IMR-90 (cell line): ENCODE results near the gene S100B. TPM values are rescaled to one million over a fixed set of nuclear protein-coding genes. Genes with fewer than 3 reads are reported as not detected.

ENCODE experiments used
- ATAC-seq: fragments of 200-7000 bp; cut with Tn5 transposase; 2 replicates; pipeline ENCODE4 v1.9.1; 2020; ENCODE audit warnings: low read depth, mild to moderate bottlenecking, moderate library complexity
- BruUV-seq: library from RNA; stranded (reverse); fragments of 400-500 nt; replicated peaks from 2 replicates; lab custom pipeline; 2021; lab: Mats Ljungman, UMichigan
- CTCF ChIA-PET: fragments of 300-600 bp; formaldehyde crosslinking; extraction: SDS; loops from one replicate; lab custom pipeline; 2021; ENCODE audit warnings: antibody characterized with exemption; lab: Yijun Ruan, JAX
- POLR2A ChIA-PET: fragments of 300-600 bp; sonication (Branson Sonifier 250); formaldehyde crosslinking; loops from one replicate; lab custom pipeline; 2022; ENCODE audit warnings: antibody characterized with exemption; ENCODE audit not compliant: unreplicated experiment; lab: Charles Lee
- DNase-seq: peaks from one replicate; pipeline ENCODE4 v3.0.0; 2013
- H2AFZ ChIP-seq: replicated peaks from 2 replicates; pipeline ENCODE3; 2013; ENCODE audit warnings: low read length, mild to moderate bottlenecking; ENCODE audit not compliant: poor library complexity
- H2AK5ac ChIP-seq: 2 replicates; pipeline ENCODE4 v1.6.1; 2013; ENCODE audit warnings: low read depth, low read length, inconsistent platforms
- H2AK9ac ChIP-seq: replicated peaks from 2 replicates; pipeline ENCODE3; 2013; ENCODE audit warnings: mild to moderate bottlenecking, low read depth, low read length, moderate library complexity; ENCODE audit not compliant: poor library complexity
- H2BK120ac ChIP-seq: 2 replicates; pipeline ENCODE4 v1.6.1; 2013; ENCODE audit warnings: low read depth, low read length, inconsistent platforms
- H2BK15ac ChIP-seq: 3 replicates; pipeline ENCODE4 v1.6.1; 2013; ENCODE audit warnings: low read depth, low read length, inconsistent platforms
- H2BK20ac ChIP-seq: 2 replicates; pipeline ENCODE4 v1.6.1; 2013; ENCODE audit warnings: low read depth, mild to moderate bottlenecking, inconsistent platforms, low read length, moderate library complexity
- H2BK5ac ChIP-seq: 2 replicates; pipeline ENCODE4 v1.6.1; 2013; ENCODE audit warnings: mild to moderate bottlenecking, low read depth, low read length, inconsistent platforms; ENCODE audit not compliant: poor library complexity, severe bottlenecking
- H3K14ac ChIP-seq: replicated peaks from 2 replicates; pipeline ENCODE4 v1.6.1; 2013; ENCODE audit warnings: low read depth, low read length, inconsistent platforms
- H3K18ac ChIP-seq: 2 replicates; pipeline ENCODE4 v1.6.1; 2013; ENCODE audit warnings: low read depth, low read length, control low read depth
- H3K23ac ChIP-seq: 2 replicates; pipeline ENCODE4 v1.6.1; 2013; ENCODE audit warnings: low read depth, low read length, inconsistent platforms
- H3K27ac ChIP-seq: 2 replicates; pipeline ENCODE4 v1.5.1; 2013; ENCODE audit warnings: mild to moderate bottlenecking, control low read depth, low read length; ENCODE audit not compliant: insufficient read depth
- H3K27me3 ChIP-seq: 2 replicates; pipeline ENCODE4 v1.6.1; 2013; ENCODE audit warnings: low read length; ENCODE audit not compliant: control insufficient read depth, insufficient read depth
- H3K36me3 ChIP-seq: 2 replicates; pipeline ENCODE4 v1.6.1; 2013; ENCODE audit warnings: low read length, mixed read lengths; ENCODE audit not compliant: control insufficient read depth, insufficient read depth
- H3K4ac ChIP-seq: 2 replicates; pipeline ENCODE4 v1.6.1; 2013; ENCODE audit warnings: low read depth, low read length, inconsistent platforms
- H3K4me1 ChIP-seq: 2 replicates; pipeline ENCODE4 v1.6.1; 2013; ENCODE audit warnings: low read length, mixed read lengths; ENCODE audit not compliant: control insufficient read depth, insufficient read depth
- H3K4me2 ChIP-seq: 2 replicates; pipeline ENCODE4 v1.6.1; 2013; ENCODE audit warnings: low read depth, mild to moderate bottlenecking, control low read depth, low read length, moderate library complexity
- H3K4me3 ChIP-seq: 2 replicates; pipeline ENCODE4 v1.5.1; 2013; ENCODE audit warnings: low read depth, mild to moderate bottlenecking, control low read depth, low read length, moderate library complexity; ENCODE audit not compliant: insufficient read depth
- H3K56ac ChIP-seq: 2 replicates; pipeline ENCODE4 v1.6.1; 2013; ENCODE audit warnings: low read length, inconsistent platforms; ENCODE audit not compliant: insufficient read depth; ENCODE audit errors: extremely low read depth
- H3K79me1 ChIP-seq, 2 experiments: 2 replicates each; pipeline ENCODE4 v1.6.1; 2013; ENCODE audit warnings: low read length in 2 of 2, inconsistent platforms in 1 of 2, low read depth in 1 of 2
- H3K9ac ChIP-seq: 2 replicates; pipeline ENCODE4 v1.6.1; 2013; ENCODE audit warnings: low read depth, low read length, control low read depth
- H3K9me1 ChIP-seq: 2 replicates; pipeline ENCODE4 v1.6.1; 2013; ENCODE audit warnings: low read length, inconsistent platforms; ENCODE audit not compliant: insufficient read depth
- H3K9me3 ChIP-seq: 2 replicates; pipeline ENCODE4 v1.6.1; 2013; ENCODE audit warnings: low read length; ENCODE audit not compliant: control insufficient read depth, insufficient read depth
- H4K20me1 ChIP-seq: 2 replicates; pipeline ENCODE4 v1.6.1; 2013; ENCODE audit warnings: low read length, inconsistent platforms; ENCODE audit not compliant: insufficient read depth
- H4K5ac ChIP-seq: 2 replicates; pipeline ENCODE4 v1.6.1; 2013; ENCODE audit warnings: mild to moderate bottlenecking, low read depth, low read length, control low read depth
- H4K8ac ChIP-seq, 2 experiments: 2 replicates each; pipeline ENCODE4 v1.6.1; 2013; ENCODE audit warnings: low read depth in 2 of 2, low read length in 2 of 2, control low read depth in 1 of 2, inconsistent platforms in 1 of 2
- H4K91ac ChIP-seq: 2 replicates; pipeline ENCODE4 v1.6.1; 2013; ENCODE audit warnings: low read depth, low read length, inconsistent platforms; ENCODE audit not compliant: insufficient read depth
- BHLHE40 ChIP-seq: fragments of 150-350 bp; IDR thresholded peaks from 2 replicates; pipeline ENCODE4 v1.6.1; 2016; ENCODE audit warnings: mild to moderate bottlenecking, low read depth, low read length
- CEBPB ChIP-seq: IDR thresholded peaks from 2 replicates; pipeline ENCODE4 v1.6.1; 2012; ENCODE audit warnings: low read depth, low read length, improper control_type of control experiment
- CHD1 ChIP-seq: IDR thresholded peaks from 2 replicates; pipeline ENCODE4 v1.6.1; 2012; ENCODE audit warnings: low read depth, low read length, improper control_type of control experiment
- CTCF ChIP-seq: conservative IDR thresholded peaks from 2 replicates; pipeline ENCODE4 v1.5.1; 2012; ENCODE audit warnings: mild to moderate bottlenecking, low read depth, low read length, improper control_type of control experiment
- ELK1 ChIP-seq: fragments of 150-350 bp; IDR thresholded peaks from 2 replicates; pipeline ENCODE4 v1.6.1; 2016; ENCODE audit warnings: low read depth, mild to moderate bottlenecking, low read length, moderate library complexity, borderline replicate concordance
- FOS ChIP-seq: fragments of 150-350 bp; IDR thresholded peaks from 2 replicates; pipeline ENCODE4 v1.6.1; 2016; ENCODE audit warnings: low read depth, low read length
- MAFK ChIP-seq: IDR thresholded peaks from 2 replicates; pipeline ENCODE4 v1.6.1; 2012; ENCODE audit warnings: low read depth, low read length, improper control_type of control experiment
- MAZ ChIP-seq: IDR thresholded peaks from 2 replicates; pipeline ENCODE4 v1.6.1; 2012; ENCODE audit warnings: low read depth, mild to moderate bottlenecking, low read length, improper control_type of control experiment, moderate library complexity, borderline replicate concordance
- MXI1 ChIP-seq: IDR thresholded peaks from 2 replicates; pipeline ENCODE4 v1.6.1; 2012; ENCODE audit warnings: low read depth, mild to moderate bottlenecking, low read length, moderate library complexity, borderline replicate concordance
- NFE2L2 ChIP-seq: fragments of 150-350 bp; IDR thresholded peaks from 2 replicates; pipeline ENCODE4 v1.6.1; 2016; ENCODE audit warnings: low read depth, mild to moderate bottlenecking, low read length
- POLR2A ChIP-seq: IDR thresholded peaks from 2 replicates; pipeline ENCODE4 v1.6.1; 2012; ENCODE audit warnings: mild to moderate bottlenecking, low read depth, low read length
- RAD21 ChIP-seq: IDR thresholded peaks from 2 replicates; pipeline ENCODE4 v1.6.1; 2012; ENCODE audit warnings: low read length, improper control_type of control experiment
- RCOR1 ChIP-seq: IDR thresholded peaks from 2 replicates; pipeline ENCODE4 v1.6.1; 2012; ENCODE audit warnings: mild to moderate bottlenecking, low read length, improper control_type of control experiment; ENCODE audit not compliant: insufficient replicate concordance
- RFX5 ChIP-seq: IDR thresholded peaks from 2 replicates; pipeline ENCODE4 v1.8.0; 2012; ENCODE audit warnings: low read depth, mild to moderate bottlenecking, low read length, moderate library complexity
- SMC3 ChIP-seq: fragments of 150-350 bp; IDR thresholded peaks from 2 replicates; pipeline ENCODE4 v1.6.1; 2016; ENCODE audit warnings: low read depth, mild to moderate bottlenecking, antibody characterized with exemption, low read length, moderate library complexity
- USF2 ChIP-seq: fragments of 150-350 bp; IDR thresholded peaks from 2 replicates; pipeline ENCODE4 v1.6.1; 2017; ENCODE audit warnings: mild to moderate bottlenecking, antibody characterized with exemption, low read length, low read depth
- WGBS, 2 experiments: methylation state at CpG; one replicate each; pipeline versions ENCODE4 v1.1.5 to v1.1.7; 2013; ENCODE audit warnings: missing lambda C conversion rate in 2 of 2; ENCODE audit not compliant: insufficient read length in 1 of 2; ENCODE audit errors: extremely low coverage in 2 of 2; 5-methylcytosine and 5-hydroxymethylcytosine counted together
- dilution Hi-C: fragments of 300-500 bp; cut with HindIII; formaldehyde crosslinking; loops from one replicate; pipeline ENCODE4 v1.14.3; 2018; ENCODE audit warnings: low sequenced_read_pairs; ENCODE audit not compliant: unreplicated experiment
- in situ Hi-C: fragments of 300-500 bp; cut with MboI; formaldehyde crosslinking; loops from 3 replicates; pipeline ENCODE4 v1.14.3; 2019; ENCODE audit warnings: low sequenced_read_pairs, inconsistent platforms, mixed read lengths
- intact Hi-C: fragments of 100-400 bp; cut with micrococcal nuclease; formaldehyde crosslinking; loops from 2 replicates; pipeline ENCODE4 v1.10.0; 2022
- polyA plus RNA-seq, 3 experiments: library from polyadenylated mRNA; depleted of rRNA; stranded (reverse); fragments of >200 nt; gene quantifications; 2 replicates each; pipeline ENCODE4 v1.2.3, GENCODE V29; 2012; ENCODE audit warnings: low replicate concordance in 1 of 3
- total RNA-seq: library from RNA; depleted of rRNA; stranded (reverse); fragments of >200 nt; gene quantifications from 2 replicates; pipeline ENCODE4 v1.2.3, GENCODE V29; 2012

The S100B gene
- total and polyA plus RNA-seq, 2 of the 4 experiments (the other 2 are of a cell fraction), result 0.18 to 0.26 TPM

- H4K20me1 ChIP-seq, result no peaks in the 10 kb centered on the region
- H3K56ac ChIP-seq, result no peak overlapping the region
- H3K23ac ChIP-seq, result no peak overlapping the region
- peaks cover 69% of the 10 kb centered on the region for H3K36me3 ChIP-seq
- no peak overlapping the region for H2AK9ac ChIP-seq
- H2BK15ac ChIP-seq, result no peak overlapping the region
- intact Hi-C loops, result no loop called here
- H3K4me1 ChIP-seq, result no peaks in the 10 kb centered on the region
- no peak overlapping the region for H2BK120ac ChIP-seq
- H3K14ac ChIP-seq, result no peak overlapping the region
- no peak overlapping the region for H3K4ac ChIP-seq
- H3K79me1 ChIP-seq, result no peaks in the 10 kb centered on the region
- H4K8ac ChIP-seq, result no peak overlapping the region
- no peak overlapping the region for H4K5ac ChIP-seq
- no peak overlapping the region for H2AFZ ChIP-seq
- H3K9me1 ChIP-seq, result peaks cover 9% of the 10 kb centered on the region; the same call in 1 of the 2 replicates
- H3K9ac ChIP-seq, result no peak overlapping the region
- no peak overlapping the region for H3K18ac ChIP-seq
- BruUV-seq, result no TSS peak
- no peak overlapping the region for H3K4me2 ChIP-seq
- H3K27me3 ChIP-seq, result no peaks in the 10 kb centered on the region
- no peak for TF ChIP-seq CEBPB
- TF ChIP-seq NFE2L2, result no peak
- TF ChIP-seq MXI1, result no peak
- no peak for TF ChIP-seq MAZ
- TF ChIP-seq ELK1, result no peak
- TF ChIP-seq MAFK, result no peak
- no peak for TF ChIP-seq SMC3
- TF ChIP-seq RAD21, result no peak
- TF ChIP-seq BHLHE40, result no peak
- no peak for TF ChIP-seq RCOR1
- no peak for TF ChIP-seq FOS
- TF ChIP-seq RFX5, result no peak
- no peak for TF ChIP-seq CTCF
- TF ChIP-seq POLR2A, result no peak
- no peak for TF ChIP-seq CHD1
- TF ChIP-seq USF2, result no peak
- H3K4me3 ChIP-seq, result no peak overlapping the region
- no peak overlapping the region for H2BK5ac ChIP-seq
- ChIA-PET POLR2A (no interaction called here), CTCF (no interaction called here)
- no peaks in the 10 kb centered on the region for H3K9me3 ChIP-seq
- no peak overlapping the region for H4K91ac ChIP-seq
- H2BK20ac ChIP-seq, result no peak overlapping the region
- in situ Hi-C loops, result no loop called here
- H3K27ac ChIP-seq, result no peak overlapping the region
- DNase-seq, result no peak
- no peak overlapping the region for H2AK5ac ChIP-seq
- WGBS, 2 experiments, result 100% methylated on average over 4 of the region's 10 CpGs; no CpG with 5 or more reads in 1 of the 2 experiments
- dilution Hi-C loops, result no loop called here
- no peak for ATAC-seq
Observed at GRCh38 chr21:46564391-46564790, 40.5 kb downstream of the S100B start.
